Melanocyte of skin (primary cell): ENCODE measurements around the gene ANKRD62. TPM values are rescaled to one million over a fixed set of nuclear protein-coding genes. Genes with fewer than 3 reads are reported as not detected.

Experiments
- small RNA-seq, 2 donors: library from RNA; depleted of rRNA; stranded (forward); fragments of <200 nt; gene quantifications; one replicate each; pipeline ENCODE3, GENCODE V24; 2012
- total RNA-seq, 2 donors: library from RNA; depleted of rRNA; stranded (reverse); fragments of >200 nt; gene quantifications; 2 replicates each; pipeline ENCODE4 v1.2.3, GENCODE V29; 2012

ANKRD62 gene
- not detected for total RNA-seq

DNA sequence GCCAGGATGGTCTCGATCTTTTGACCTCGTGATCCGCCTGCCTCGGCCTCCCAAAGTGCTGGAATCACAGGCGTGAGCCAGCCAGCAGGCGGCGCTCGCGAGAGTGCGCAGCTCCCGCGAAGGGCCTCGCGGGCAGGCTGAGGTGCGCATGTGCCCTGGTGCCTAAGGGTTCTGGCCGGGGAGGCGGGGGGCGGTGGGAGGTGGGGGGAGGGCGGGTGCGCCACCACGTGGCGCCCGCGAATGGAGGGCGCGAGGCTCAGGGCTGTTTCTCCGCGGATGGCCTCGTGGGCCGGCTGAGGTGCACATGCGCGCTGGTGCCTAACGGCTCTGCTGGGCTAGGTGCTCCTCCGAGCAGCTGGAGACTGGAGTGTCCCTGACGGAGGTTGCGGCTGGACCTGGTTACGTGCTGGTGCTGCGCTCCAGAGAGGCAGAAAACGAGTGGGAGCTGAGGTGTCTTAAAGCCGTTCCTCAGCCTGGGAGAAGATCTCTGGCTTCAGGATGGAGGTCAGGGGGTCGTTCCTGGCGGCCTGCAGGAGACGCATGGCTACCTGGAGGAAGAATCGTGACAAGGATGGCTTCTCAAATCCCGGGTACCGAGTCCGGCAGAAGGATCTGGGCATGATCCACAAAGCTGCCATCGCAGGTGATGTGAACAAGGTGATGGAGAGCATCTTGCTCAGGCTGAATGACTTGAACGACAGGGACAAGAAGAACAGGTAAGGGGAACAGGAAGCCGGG lies at the start of gene ANKRD62:
Gene ANKRD62 (plus strand): TSS at position 324 of the 738 bp plus-strand sequence. CDS start 175 bp downstream, at position 499.

Small RNA genes within 50 kb of the gene (small RNA-seq; reads per million reads assigned to genes)
- 0 reads per million in 2 donors for gene RNU6-324P

Other genes starting within 250 kb of the ANKRD62 start
- 100 to 1,000 TPM; 142 to 162 TPM for gene CHMP1B, start 242.4 kb upstream of the ANKRD62 start, total RNA-seq
- 10 to 100 TPM; 26.5 to 27.0 TPM for gene MPPE1, start 185.5 kb upstream of the ANKRD62 start, total RNA-seq
- 10 to 100 TPM; 24.1 to 51.6 TPM for gene IMPA2, start 112.3 kb upstream of the ANKRD62 start, total RNA-seq
- gene CIDEA, start 160.5 kb downstream of the ANKRD62 start, total RNA-seq: not detected
- gene TUBB6, start 214.4 kb downstream of the ANKRD62 start, total RNA-seq: 100 to 1,000 TPM; 245 to 552 TPM